Esophagus muscularis mucosa (tissue), 4 donors: Measurements from ENCODE around the gene FOXP2. TPM values are rescaled to one million over a fixed set of nuclear protein-coding genes. Genes with fewer than 3 reads are reported as not detected.

Source experiments
- DNase-seq: peaks from one replicate; pipeline ENCODE4 v3.0.0-alpha.2; 2017; ENCODE audit errors: extremely low spot score
- H3K27ac ChIP-seq, 4 donors: fragments of 200-600 bp; sonication (generic); replicated peaks in 1 of 4; 1 replicate in 3 of 4; 2 replicates in 1 of 4; pipeline ENCODE4 v1.5.1; 2016 to 2019; ENCODE audit warnings: mild to moderate bottlenecking in 1 of 4
- H3K27me3 ChIP-seq, 4 donors: fragments of 200-600 bp; sonication (generic); one replicate each; pipeline versions ENCODE4 v1.5.1 to v1.6.0; 2016 to 2019
- H3K36me3 ChIP-seq, 4 donors: fragments of 200-600 bp; sonication (generic); one replicate each; pipeline ENCODE4 v1.5.1; 2016 to 2019
- H3K4me1 ChIP-seq, 4 donors: fragments of 200-600 bp; sonication (generic); one replicate each; pipeline ENCODE4 v1.5.1; 2016 to 2019
- H3K4me3 ChIP-seq, 4 donors: fragments of 200-600 bp; sonication (generic); 1 replicate in 2 of 4; 2 replicates in 2 of 4; pipeline ENCODE4 v1.5.1; 2016 to 2019; ENCODE audit warnings: mild to moderate bottlenecking in 4 of 4, moderate library complexity in 1 of 4
- H3K9me3 ChIP-seq, 4 donors: fragments of 200-600 bp; sonication (generic); 1 replicate in 3 of 4; 2 replicates in 1 of 4; pipeline ENCODE4 v1.5.1; 2016 to 2019
- EP300 ChIP-seq: sonication (generic); formaldehyde crosslinking; IDR thresholded peaks from one replicate; pipeline ENCODE4 v1.6.1; 2017; ENCODE audit warnings: antibody characterized with exemption
- POLR2A ChIP-seq: fragments of 450-650 bp; IDR thresholded peaks from one replicate; pipeline ENCODE4 v1.6.1; 2017; ENCODE audit warnings: antibody characterized with exemption, moderate library complexity, mild to moderate bottlenecking, low read depth
- POLR2AphosphoS5 ChIP-seq, 2 donors: sonication (generic); formaldehyde crosslinking; IDR thresholded peaks; one replicate each; pipeline ENCODE4 v1.6.1; 2017; ENCODE audit warnings: antibody characterized with exemption in 2 of 2
- WGBS: methylation state at CpG from one replicate; pipeline ENCODE4 v1.1.5; 2018; 5-methylcytosine and 5-hydroxymethylcytosine counted together
- intact Hi-C: fragments of 100-400 bp; cut with DNase I; formaldehyde crosslinking; loops from one replicate; pipeline ENCODE4 v1.15.1; 2023
- total RNA-seq, 4 donors: library from RNA; depleted of rRNA; stranded (reverse); fragments of >200 nt; gene quantifications; one replicate each; pipeline versions ENCODE4 v1.1.0 to v1.2.1, GENCODE V29; 2016
- TF ChIP-seq, protein P1 (sequence below), 3 experiments: fragments of 200-600 bp in 2 of 3; fragments of 450-650 bp in 1 of 3; sonication (generic) in 2 of 3; IDR thresholded peaks; one replicate each; pipeline ENCODE4 v1.5.1; 2017 to 2019; ENCODE audit warnings: antibody characterized with exemption in 3 of 3, mild to moderate bottlenecking in 2 of 3, moderate library complexity in 1 of 3

FOXP2 gene
- total RNA-seq, 4 donors from 2014 or later: 37.1 to 54.2 (median 48.0) TPM

- H3K4me3 ChIP-seq: no peak overlapping the region
- WGBS: 62% methylated on average over 2 of the region's 2 CpGs
- TF ChIP-seq, protein P1, sequence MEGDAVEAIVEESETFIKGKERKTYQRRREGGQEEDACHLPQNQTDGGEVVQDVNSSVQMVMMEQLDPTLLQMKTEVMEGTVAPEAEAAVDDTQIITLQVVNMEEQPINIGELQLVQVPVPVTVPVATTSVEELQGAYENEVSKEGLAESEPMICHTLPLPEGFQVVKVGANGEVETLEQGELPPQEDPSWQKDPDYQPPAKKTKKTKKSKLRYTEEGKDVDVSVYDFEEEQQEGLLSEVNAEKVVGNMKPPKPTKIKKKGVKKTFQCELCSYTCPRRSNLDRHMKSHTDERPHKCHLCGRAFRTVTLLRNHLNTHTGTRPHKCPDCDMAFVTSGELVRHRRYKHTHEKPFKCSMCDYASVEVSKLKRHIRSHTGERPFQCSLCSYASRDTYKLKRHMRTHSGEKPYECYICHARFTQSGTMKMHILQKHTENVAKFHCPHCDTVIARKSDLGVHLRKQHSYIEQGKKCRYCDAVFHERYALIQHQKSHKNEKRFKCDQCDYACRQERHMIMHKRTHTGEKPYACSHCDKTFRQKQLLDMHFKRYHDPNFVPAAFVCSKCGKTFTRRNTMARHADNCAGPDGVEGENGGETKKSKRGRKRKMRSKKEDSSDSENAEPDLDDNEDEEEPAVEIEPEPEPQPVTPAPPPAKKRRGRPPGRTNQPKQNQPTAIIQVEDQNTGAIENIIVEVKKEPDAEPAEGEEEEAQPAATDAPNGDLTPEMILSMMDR (IDR thresholded peaks at IDR 0.05): no peak
- TF ChIP-seq POLR2AphosphoS5 (IDR thresholded peaks at IDR 0.05) (no peak), EP300 (no peak), POLR2A (no peak)
- H3K36me3 ChIP-seq: no peaks in the 10 kb centered on the region
- H3K27me3 ChIP-seq: no peaks in the 10 kb centered on the region
- no peak for DNase-seq
- H3K27ac ChIP-seq: peak overlapping the region in 3 of 4 donors; percentile 39 to 64 (median 44)
- peaks cover 0 to 84% (median 73%) of the 10 kb centered on the region in 4 donors for H3K4me1 ChIP-seq
- no peaks in the 10 kb centered on the region for H3K9me3 ChIP-seq
- intact Hi-C loops: no loop called here
Measured at GRCh38 chr7:114657279-114657678, 242.7 kb downstream of the FOXP2 start.

GRCh38 chr7:114658216-114658615, 243.6 kb downstream of the FOXP2 start:
- DNase-seq: no peak
- peak in 1 of 2 donors; percentile 12 for TF ChIP-seq POLR2AphosphoS5 (IDR thresholded peaks at IDR 0.05)
- no peak for TF ChIP-seq POLR2A
- Histone ChIP-seq H3K36me3 (no peaks in the 10 kb centered on the region), H3K4me1 (peaks cover 0 to 83% (median 71%) of the 10 kb centered on the region in 4 donors), H3K27ac (peak overlapping the region; percentile 39 to 64 (median 53)), H3K9me3 (no peaks in the 10 kb centered on the region), H3K4me3 (no peak overlapping the region), H3K27me3 (no peaks in the 10 kb centered on the region)
- 61% methylated on average over 4 of the region's 4 CpGs for WGBS
- intact Hi-C loops: no loop called here

DNA sequence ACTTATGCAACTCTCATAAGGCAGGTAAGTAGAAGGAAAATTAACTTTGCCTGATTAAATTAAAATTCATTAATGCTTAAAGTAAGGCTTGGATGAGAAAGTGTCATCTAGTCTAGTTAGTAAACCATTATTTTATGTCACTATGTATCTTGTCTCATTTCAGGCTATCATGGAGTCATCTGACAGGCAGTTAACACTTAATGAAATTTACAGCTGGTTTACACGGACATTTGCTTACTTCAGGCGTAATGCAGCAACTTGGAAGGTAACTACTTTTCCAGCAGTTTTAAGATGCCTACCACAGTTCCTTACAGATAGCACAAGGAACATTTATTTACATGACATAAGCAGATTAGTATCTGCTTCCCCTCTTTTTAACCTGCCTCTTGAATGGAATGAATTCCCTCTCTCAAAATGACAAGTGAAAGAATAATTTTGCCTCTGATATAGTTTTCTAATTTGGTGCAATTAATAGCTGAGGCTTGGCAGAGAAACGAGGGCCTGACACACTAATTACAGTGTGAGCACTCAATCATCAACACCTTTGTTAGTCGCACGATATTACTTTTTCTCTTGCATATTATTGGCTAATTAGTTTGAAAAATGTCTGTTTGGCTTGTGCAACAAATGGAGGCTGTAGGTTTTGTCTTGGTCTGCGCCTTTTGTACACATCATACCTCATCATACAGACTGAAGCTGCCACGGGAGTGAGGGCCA, 245.0 kb downstream of the FOXP2 start:
- H3K27ac ChIP-seq: peak overlapping the region; percentile 39 to 64 (median 46)
- H3K4me1 ChIP-seq: peaks cover 0 to 78% (median 73%) of the 10 kb centered on the region in 4 donors
- intact Hi-C loops: loop anchor here (5.0 kb wide), 2 partner anchors 232 to 577 kb away; no protein-coding TSS in a partner anchor
- 37% methylated on average over 7 of the region's 7 CpGs for WGBS
- TF ChIP-seq, protein P1 (IDR thresholded peaks at IDR 0.05): no peak
- TF ChIP-seq POLR2A: no peak
- no peak for TF ChIP-seq POLR2AphosphoS5 (IDR thresholded peaks at IDR 0.05)
- TF ChIP-seq EP300: no peak
- no peak for DNase-seq
- no peaks in the 10 kb centered on the region for H3K9me3 ChIP-seq
- H3K4me3 ChIP-seq: no peak overlapping the region
- H3K36me3 ChIP-seq: no peaks in the 10 kb centered on the region
- H3K27me3 ChIP-seq: no peaks in the 10 kb centered on the region

DNA sequence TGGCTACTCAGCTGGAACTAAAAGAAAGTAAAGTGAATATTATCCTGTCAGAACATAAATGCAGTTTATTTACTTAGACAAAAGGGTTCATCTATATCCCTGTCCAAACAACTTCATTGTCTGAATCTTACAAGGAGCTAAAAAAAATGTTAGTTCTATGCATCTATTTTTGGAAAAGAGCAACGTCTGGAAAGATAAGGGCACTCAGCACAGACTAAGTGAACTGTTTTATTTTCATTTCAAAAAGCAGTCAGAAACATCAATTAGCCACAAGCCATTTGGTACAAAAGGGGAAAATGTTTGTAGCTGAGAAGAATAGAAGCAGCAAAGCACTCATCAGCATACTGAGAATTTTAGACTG, 245.5 kb downstream of the FOXP2 start:
- TF ChIP-seq POLR2AphosphoS5 (IDR thresholded peaks at IDR 0.05): no peak
- TF ChIP-seq, protein P1 (IDR thresholded peaks at IDR 0.05): no peak
- TF ChIP-seq POLR2A: no peak
- no peak for TF ChIP-seq EP300
- no peak overlapping the region for H3K4me3 ChIP-seq
- no peak for DNase-seq
- no peaks in the 10 kb centered on the region for H3K36me3 ChIP-seq
- H3K4me1 ChIP-seq: peaks cover 0 to 78% (median 73%) of the 10 kb centered on the region in 4 donors
- 7% methylated on average over 1 of the region's 1 CpG for WGBS
- H3K27ac ChIP-seq: peak overlapping the region in 3 of 4 donors; percentile 39 to 64 (median 49)
- no peaks in the 10 kb centered on the region for H3K9me3 ChIP-seq
- intact Hi-C loops: loop anchor here (5.0 kb wide), 2 partner anchors 233 to 578 kb away; no protein-coding TSS in a partner anchor
- no peaks in the 10 kb centered on the region for H3K27me3 ChIP-seq

DNA sequence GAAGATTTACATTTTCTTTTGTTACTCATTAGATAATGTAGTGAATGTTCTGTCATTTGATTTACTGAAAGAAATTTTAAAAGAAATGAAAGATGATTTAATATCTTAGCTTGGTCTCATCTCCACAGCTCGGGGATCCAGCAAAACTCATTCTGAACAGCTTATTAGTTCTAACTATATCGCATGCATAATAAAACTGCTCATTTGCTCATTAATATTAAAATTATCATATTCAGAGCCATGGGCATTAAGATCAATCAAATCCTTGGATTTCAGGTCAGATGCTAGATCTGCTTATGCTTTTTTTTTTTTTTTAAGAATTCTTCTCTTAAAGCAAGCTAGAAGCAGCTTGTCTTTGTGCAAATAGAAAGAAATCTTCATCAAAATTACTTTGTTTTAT, 246.1 kb downstream of the FOXP2 start:
- Histone ChIP-seq H3K4me1 (peaks cover 0 to 75% (median 72%) of the 10 kb centered on the region in 4 donors), H3K4me3 (no peak overlapping the region)
- 82% methylated on average over 2 of the region's 2 CpGs for WGBS

More for the DNA sequence above, 246.1 kb downstream of the FOXP2 start:
- intact Hi-C loops: loop anchor here (5.0 kb wide), 2 partner anchors 233 to 578 kb away; no protein-coding TSS in a partner anchor
- TF ChIP-seq, protein P1 (IDR thresholded peaks at IDR 0.05): no peak
- no peak for TF ChIP-seq POLR2AphosphoS5 (IDR thresholded peaks at IDR 0.05)
- TF ChIP-seq POLR2A: no peak
- no peak for TF ChIP-seq EP300
- DNase-seq: no peak
- Histone ChIP-seq H3K27me3 (no peaks in the 10 kb centered on the region), H3K27ac (no peak overlapping the region), H3K9me3 (no peaks in the 10 kb centered on the region), H3K36me3 (no peaks in the 10 kb centered on the region)
